SK-N-DZ (cell line): ENCODE measurements around the gene MAPK1.
"Not testable (repeated sequence)": the region's sequence is repeated elsewhere in the genome, so short reads cannot be mapped to it uniquely, and the experiment has no call there.

Experiments
- DNase-seq: peaks from one replicate; pipeline ENCODE4 v3.0.0-alpha.2; 2015; ENCODE audit warnings: low spot score

MAPK1 gene

GRCh38 chr22:21849489-21849888 lies 18.0 kb downstream of the MAPK1 start:
- no peak for DNase-seq

- DNase-seq = not testable (repeated sequence)
These were observed 19.4 kb downstream of the MAPK1 start for GRCh38 chr22:21848057-21848456.

- DNase-seq = no peak
These were observed 21.6 kb downstream of the MAPK1 start for GRCh38 chr22:21845558-21846453.

- DNase-seq = no peak
These were observed 24.5 kb downstream of the MAPK1 start for GRCh38 chr22:21842946-21843345.

- no peak for DNase-seq
These were observed 26.0 kb downstream of the MAPK1 start for GRCh38 chr22:21841422-21841821.

GRCh38 chr22:21840236-21840823 lies 27.1 kb downstream of the MAPK1 start:
- DNase-seq = no peak

GRCh38 chr22:21839765-21840140 lies 27.7 kb downstream of the MAPK1 start:
- no peak for DNase-seq

GRCh38 chr22:21839104-21839764 lies 28.2 kb downstream of the MAPK1 start:
- not testable (repeated sequence) for DNase-seq

- no peak for DNase-seq
These were observed 30.0 kb downstream of the MAPK1 start for GRCh38 chr22:21837248-21837979.

GRCh38 chr22:21836486-21836885 lies 31.0 kb downstream of the MAPK1 start:
- not testable (repeated sequence) for DNase-seq

GRCh38 chr22:21835378-21835777 lies 32.1 kb downstream of the MAPK1 start:
- DNase-seq = no peak

- DNase-seq = no peak
These were observed 32.6 kb downstream of the MAPK1 start for GRCh38 chr22:21834869-21835268.

- DNase-seq = no peak
These were observed 34.9 kb downstream of the MAPK1 start for GRCh38 chr22:21832291-21833290.

GRCh38 chr22:21829523-21829922 lies 37.9 kb downstream of the MAPK1 start:
- DNase-seq = no peak

GRCh38 chr22:21828268-21828638 lies 39.2 kb downstream of the MAPK1 start:
- no peak for DNase-seq

- no peak for DNase-seq
These were observed 39.7 kb downstream of the MAPK1 start for GRCh38 chr22:21827628-21828267.

- DNase-seq = no peak
These were observed 41.2 kb downstream of the MAPK1 start for GRCh38 chr22:21826204-21826603.

GRCh38 chr22:21824962-21825361 lies 42.5 kb downstream of the MAPK1 start:
- DNase-seq = not testable (repeated sequence)

GRCh38 chr22:21824445-21824912 lies 43.0 kb downstream of the MAPK1 start:
- DNase-seq = no peak
